ENCODE results near the gene SRRM4. TPM values are rescaled to one million over a fixed set of nuclear protein-coding genes. Genes with fewer than 3 reads are reported as not detected.

Gene SRRM4
- total RNA-seq, 4 donors from 2014 or later: not detected

DNA sequence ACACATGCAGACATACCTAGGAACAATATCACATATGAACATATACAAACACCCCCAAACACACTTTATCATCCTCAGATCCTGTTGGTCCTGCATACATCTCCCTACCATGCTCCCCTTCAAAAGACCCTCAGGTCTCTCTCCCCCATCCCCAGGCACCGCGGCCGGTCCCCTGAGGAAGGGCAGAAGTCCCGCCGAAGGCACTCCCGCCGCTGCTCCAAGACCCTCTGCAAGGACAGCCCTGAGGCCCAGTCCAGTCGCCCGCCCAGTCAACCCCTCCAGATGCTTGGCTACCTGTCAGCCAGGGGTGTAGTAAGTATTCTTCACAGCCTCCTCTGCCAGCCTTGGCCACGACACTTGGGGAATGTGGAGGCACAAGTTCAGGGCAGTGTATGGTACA lies 149.2 kb downstream of the SRRM4 start:
- DNase-seq (ENCODE audit: low spot score): no peak
- ATAC-seq (ENCODE audit: low FRiP score): no peak
- TF ChIP-seq, protein P1, sequence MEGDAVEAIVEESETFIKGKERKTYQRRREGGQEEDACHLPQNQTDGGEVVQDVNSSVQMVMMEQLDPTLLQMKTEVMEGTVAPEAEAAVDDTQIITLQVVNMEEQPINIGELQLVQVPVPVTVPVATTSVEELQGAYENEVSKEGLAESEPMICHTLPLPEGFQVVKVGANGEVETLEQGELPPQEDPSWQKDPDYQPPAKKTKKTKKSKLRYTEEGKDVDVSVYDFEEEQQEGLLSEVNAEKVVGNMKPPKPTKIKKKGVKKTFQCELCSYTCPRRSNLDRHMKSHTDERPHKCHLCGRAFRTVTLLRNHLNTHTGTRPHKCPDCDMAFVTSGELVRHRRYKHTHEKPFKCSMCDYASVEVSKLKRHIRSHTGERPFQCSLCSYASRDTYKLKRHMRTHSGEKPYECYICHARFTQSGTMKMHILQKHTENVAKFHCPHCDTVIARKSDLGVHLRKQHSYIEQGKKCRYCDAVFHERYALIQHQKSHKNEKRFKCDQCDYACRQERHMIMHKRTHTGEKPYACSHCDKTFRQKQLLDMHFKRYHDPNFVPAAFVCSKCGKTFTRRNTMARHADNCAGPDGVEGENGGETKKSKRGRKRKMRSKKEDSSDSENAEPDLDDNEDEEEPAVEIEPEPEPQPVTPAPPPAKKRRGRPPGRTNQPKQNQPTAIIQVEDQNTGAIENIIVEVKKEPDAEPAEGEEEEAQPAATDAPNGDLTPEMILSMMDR (IDR thresholded peaks at IDR 0.05): no peak

DNA sequence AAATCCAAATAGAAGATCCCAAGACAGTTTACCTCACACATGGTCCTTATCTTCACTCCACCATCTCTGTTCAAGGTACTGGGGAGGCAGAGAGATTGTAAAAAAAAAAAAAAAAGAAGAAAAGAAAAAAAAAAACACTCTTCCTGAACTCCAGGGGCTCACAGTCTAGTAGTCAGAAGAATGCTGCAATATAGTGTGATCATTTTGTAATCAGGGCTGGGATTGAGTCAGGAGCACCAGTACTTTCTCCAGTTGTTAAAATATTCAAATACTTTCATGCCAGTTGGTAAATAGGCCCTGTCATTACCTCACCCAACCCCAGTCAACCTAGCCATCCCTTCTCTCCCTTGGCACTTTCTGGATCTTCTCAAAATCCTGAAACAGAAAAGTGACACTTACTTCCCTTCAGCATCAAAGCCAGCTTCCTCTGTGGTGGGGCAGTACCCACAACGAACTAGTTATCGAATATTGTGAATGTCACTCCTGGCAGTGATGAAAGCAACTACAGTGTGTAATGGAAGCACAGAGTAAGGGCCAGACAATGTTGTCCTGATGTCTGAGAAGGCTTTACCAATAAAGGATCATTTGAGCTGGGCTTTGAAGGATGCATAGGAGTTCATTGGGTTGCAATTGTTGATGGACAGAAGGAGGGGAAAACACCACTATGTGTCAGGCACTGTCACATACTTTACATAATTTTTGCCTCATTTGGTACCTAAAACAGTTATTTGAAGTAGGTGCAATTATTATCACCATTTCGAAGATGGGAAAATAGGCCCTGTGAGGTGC lies 153.1 kb downstream of the SRRM4 start:
- ATAC-seq (ENCODE audit: low FRiP score): no peak
- DNase-seq (ENCODE audit: low spot score): no peak
- TF ChIP-seq, protein P1 (IDR thresholded peaks at IDR 0.05): no peak

DNA sequence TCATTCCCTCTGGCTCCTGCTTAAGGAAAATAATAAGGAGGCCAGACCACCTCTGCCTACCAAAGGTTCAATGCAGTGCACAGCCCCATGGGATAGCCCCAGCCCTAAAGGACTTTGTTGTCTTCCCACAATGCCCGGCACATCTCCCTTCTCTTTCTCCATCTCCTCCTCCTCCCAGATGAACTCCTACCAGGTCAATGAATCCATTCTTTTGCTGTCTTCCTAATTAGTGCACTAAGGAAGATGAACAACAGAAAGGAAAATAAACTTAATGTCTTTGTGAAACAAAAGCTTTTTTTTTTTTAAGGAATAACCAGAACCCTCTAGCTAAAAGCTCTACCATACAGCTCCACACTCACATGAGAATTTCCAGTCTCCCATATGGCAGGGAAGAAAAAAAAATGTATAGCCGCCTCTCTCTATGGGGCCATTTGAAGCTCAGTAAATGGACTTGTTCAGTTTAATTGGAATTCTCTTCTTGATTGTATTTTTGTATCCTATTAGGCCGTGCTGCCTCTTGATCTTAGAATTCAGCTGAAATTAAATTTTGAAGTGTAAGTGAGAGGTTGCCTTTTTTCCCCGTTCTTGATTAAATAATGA lies 155.6 kb downstream of the SRRM4 start:
- TF ChIP-seq, protein P1 (IDR thresholded peaks at IDR 0.05): no peak
- DNase-seq (ENCODE audit: low spot score) (no peak), ATAC-seq (ENCODE audit: low FRiP score) (no peak)

DNA sequence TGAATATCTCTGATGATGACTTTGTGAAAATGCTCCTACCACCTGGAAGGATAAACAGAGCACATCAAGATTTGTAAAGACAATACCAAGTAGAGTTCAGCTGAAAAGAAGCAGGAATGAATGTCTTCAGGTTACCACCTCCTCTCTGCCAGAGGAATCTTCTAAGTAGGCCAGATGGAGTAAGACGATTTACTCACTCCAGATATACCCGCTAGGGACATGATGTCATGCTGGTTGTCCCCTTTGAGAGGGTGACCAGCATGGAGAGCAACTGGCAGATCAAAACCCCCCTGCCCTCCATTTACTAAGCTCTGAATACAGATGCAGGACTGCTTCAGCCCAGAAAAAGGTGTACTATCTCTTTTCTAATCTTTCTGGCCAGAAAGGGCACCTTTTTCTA lies 158.1 kb downstream of the SRRM4 start:
- ATAC-seq (ENCODE audit: low FRiP score) (no peak), DNase-seq (ENCODE audit: low spot score) (no peak)
- TF ChIP-seq, protein P1 (IDR thresholded peaks at IDR 0.05): no peak

DNA sequence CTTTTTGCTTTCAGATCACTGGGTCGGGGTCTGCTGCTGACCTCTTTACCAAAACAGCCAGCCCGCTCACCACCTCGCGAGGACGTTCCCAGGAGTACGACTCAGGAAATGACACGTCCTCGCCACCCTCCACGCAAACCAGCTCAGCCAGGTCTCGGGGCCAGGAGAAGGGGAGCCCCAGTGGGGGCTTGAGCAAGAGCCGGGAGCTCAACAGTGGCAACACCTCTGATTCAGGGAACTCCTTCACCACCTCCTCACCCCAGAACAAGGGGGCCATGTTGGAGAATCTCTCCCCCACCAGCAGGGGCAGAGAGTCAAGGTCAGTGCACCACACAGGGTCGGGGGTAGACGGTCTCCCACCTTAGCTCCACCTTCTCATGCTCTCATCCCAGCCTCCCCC lies 164.0 kb downstream of the SRRM4 start:
- no peak for ATAC-seq (ENCODE audit: low FRiP score)
- DNase-seq (ENCODE audit: low spot score): no peak
- TF ChIP-seq, protein P1 (IDR thresholded peaks at IDR 0.05): no peak

DNA sequence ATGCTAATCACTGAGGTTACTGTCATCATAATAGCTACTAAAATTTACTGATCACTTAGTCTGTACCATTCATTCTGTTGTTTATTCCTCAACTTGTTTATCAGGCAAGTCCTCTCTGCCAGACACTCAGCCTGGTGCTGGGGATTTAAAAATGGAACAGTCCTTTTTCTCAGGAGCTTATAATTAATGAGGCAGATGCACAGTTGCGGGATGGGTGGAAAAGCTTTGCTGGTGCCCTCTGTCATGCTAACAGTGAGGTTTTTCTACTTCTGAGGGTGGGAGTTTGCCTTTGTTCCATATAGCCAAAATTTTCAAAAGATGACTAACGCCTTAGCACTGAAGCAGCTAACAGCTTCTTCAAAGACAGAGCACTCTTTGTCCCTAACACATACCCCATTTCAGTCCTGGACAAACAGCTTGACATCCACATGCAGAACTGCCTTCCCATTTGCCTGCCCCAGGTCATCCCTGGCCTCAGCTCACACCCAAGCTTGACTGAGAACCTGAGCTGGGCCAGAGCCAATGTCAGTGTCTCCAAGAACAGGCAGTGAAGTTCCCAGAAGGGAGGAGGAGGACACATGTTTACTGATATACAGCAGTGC lies 166.6 kb downstream of the SRRM4 start:
- ATAC-seq (ENCODE audit: low FRiP score) (no peak), DNase-seq (ENCODE audit: low spot score) (no peak)
- TF ChIP-seq, protein P1 (IDR thresholded peaks at IDR 0.05): no peak
